ENCODE data around the gene MORC2.

The MORC2 gene

DNA sequence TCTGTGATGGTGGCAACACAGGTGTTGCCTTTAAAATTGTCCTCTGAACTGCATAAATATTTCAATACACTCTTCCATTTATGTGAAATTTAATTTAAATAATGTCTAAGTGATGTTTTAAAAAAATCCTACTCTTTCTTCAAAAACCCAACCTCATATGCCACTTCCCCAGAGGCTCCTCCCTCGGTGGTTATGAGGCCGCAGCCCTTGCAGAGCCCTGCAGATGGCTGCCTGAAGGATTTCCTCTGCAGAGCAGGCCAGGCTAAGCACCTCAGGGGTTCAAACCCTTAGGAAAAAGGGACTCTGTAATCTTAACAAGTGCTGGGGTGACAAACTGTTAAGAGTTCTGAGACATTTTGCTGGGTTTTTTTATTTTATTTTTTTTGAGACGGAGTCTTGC lies 25.2 kb downstream of the MORC2 start:
- Mint-ChIP-seq H3K27me3 (ENCODE audit: low read depth) (no peaks in the 10 kb centered on the region), H3K4me3 (no peak overlapping the region), H3K9me3 (no peaks in the 10 kb centered on the region), H3K4me1 (no peaks in the 10 kb centered on the region), H3K27ac (no peak overlapping the region), H3K36me3 (ENCODE audit: low read depth) (peaks cover 71% of the 10 kb centered on the region)
- TF ChIP-seq, protein P1, sequence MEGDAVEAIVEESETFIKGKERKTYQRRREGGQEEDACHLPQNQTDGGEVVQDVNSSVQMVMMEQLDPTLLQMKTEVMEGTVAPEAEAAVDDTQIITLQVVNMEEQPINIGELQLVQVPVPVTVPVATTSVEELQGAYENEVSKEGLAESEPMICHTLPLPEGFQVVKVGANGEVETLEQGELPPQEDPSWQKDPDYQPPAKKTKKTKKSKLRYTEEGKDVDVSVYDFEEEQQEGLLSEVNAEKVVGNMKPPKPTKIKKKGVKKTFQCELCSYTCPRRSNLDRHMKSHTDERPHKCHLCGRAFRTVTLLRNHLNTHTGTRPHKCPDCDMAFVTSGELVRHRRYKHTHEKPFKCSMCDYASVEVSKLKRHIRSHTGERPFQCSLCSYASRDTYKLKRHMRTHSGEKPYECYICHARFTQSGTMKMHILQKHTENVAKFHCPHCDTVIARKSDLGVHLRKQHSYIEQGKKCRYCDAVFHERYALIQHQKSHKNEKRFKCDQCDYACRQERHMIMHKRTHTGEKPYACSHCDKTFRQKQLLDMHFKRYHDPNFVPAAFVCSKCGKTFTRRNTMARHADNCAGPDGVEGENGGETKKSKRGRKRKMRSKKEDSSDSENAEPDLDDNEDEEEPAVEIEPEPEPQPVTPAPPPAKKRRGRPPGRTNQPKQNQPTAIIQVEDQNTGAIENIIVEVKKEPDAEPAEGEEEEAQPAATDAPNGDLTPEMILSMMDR (IDR thresholded peaks at IDR 0.05; ENCODE audit: unreplicated experiment in 3 of 3): no peak

DNA sequence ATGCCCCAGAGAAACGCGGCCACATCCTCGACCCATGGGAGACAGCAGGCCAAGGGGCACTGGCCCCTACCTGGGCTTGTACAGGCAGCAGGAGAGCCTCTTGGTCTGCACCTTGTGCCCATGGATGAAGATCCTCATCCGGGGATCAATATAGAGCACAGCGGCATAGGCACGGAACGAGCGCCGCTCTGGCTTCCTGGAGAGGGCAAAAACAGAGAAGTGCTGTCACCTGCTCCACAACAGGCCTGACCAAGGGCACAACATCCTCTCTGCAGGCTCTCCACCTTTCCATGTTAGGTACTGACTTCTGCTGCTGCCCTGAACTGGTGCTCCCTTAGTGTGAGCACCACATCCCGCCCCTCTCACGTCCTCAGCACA lies 27.2 kb downstream of the MORC2 start:
- H3K9me3 Mint-ChIP-seq: no peaks in the 10 kb centered on the region
- H3K4me3 Mint-ChIP-seq: no peak overlapping the region
- no peak overlapping the region for H3K27ac Mint-ChIP-seq
- H3K4me1 Mint-ChIP-seq: no peaks in the 10 kb centered on the region
- H3K27me3 Mint-ChIP-seq (ENCODE audit: low read depth): no peaks in the 10 kb centered on the region
- peaks cover 81% of the 10 kb centered on the region for H3K36me3 Mint-ChIP-seq (ENCODE audit: low read depth)
- TF ChIP-seq, protein P1 (IDR thresholded peaks at IDR 0.05; ENCODE audit: unreplicated experiment in 3 of 3): no peak

GRCh38 chr22:30940685-30941362 lies 27.8 kb downstream of the MORC2 start:
- H3K27ac Mint-ChIP-seq: no peak overlapping the region
- H3K27me3 Mint-ChIP-seq (ENCODE audit: low read depth): no peaks in the 10 kb centered on the region
- TF ChIP-seq, protein P1 (IDR thresholded peaks at IDR 0.05; ENCODE audit: unreplicated experiment in 3 of 3): no peak
- H3K9me3 Mint-ChIP-seq: no peaks in the 10 kb centered on the region
- no peaks in the 10 kb centered on the region for H3K4me1 Mint-ChIP-seq
- H3K4me3 Mint-ChIP-seq: no peak overlapping the region
- peaks cover 81% of the 10 kb centered on the region for H3K36me3 Mint-ChIP-seq (ENCODE audit: low read depth)

DNA sequence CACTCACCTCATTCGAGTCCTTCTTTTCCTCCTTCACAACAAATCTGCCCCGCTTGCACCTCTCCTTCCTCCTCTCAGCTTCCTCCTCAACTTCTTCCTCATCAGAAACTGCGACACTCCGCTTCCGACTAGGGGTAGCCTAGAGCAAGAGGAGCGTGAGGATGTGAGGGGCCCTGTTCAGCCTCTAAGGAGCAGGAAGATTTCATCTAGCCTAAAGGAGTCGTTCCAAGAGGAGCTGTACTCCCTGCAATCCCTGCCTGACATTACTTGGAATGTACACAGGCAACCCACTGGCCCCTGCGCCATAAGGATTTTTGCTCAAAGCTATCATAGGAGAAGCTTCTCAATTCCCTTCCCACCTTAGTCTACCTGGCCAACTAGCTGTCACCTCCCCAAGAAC lies 34.5 kb downstream of the MORC2 start:
- no peak overlapping the region for H3K27ac Mint-ChIP-seq
- H3K4me1 Mint-ChIP-seq: peaks cover 7% of the 10 kb centered on the region
- peaks cover 78% of the 10 kb centered on the region for H3K36me3 Mint-ChIP-seq (ENCODE audit: low read depth)
- TF ChIP-seq, protein P1 (IDR thresholded peaks at IDR 0.05; ENCODE audit: unreplicated experiment in 3 of 3): no peak
- H3K4me3 Mint-ChIP-seq: no peak overlapping the region
- no peaks in the 10 kb centered on the region for H3K27me3 Mint-ChIP-seq (ENCODE audit: low read depth)
- no peaks in the 10 kb centered on the region for H3K9me3 Mint-ChIP-seq

- peaks cover 77% of the 10 kb centered on the region for H3K36me3 Mint-ChIP-seq (ENCODE audit: low read depth)
- peaks cover 7% of the 10 kb centered on the region for H3K4me1 Mint-ChIP-seq
- no peak overlapping the region for H3K4me3 Mint-ChIP-seq
- no peaks in the 10 kb centered on the region for H3K9me3 Mint-ChIP-seq
- TF ChIP-seq, protein P1 (IDR thresholded peaks at IDR 0.05; ENCODE audit: unreplicated experiment in 3 of 3): no peak
- H3K27me3 Mint-ChIP-seq (ENCODE audit: low read depth): no peaks in the 10 kb centered on the region
- no peak overlapping the region for H3K27ac Mint-ChIP-seq
Observed at GRCh38 chr22:30933457-30933856, 35.1 kb downstream of the MORC2 start.

GRCh38 chr22:30932661-30933060 lies 35.9 kb downstream of the MORC2 start:
- H3K4me1 Mint-ChIP-seq: peaks cover 7% of the 10 kb centered on the region
- no peaks in the 10 kb centered on the region for H3K9me3 Mint-ChIP-seq
- H3K27me3 Mint-ChIP-seq (ENCODE audit: low read depth): no peaks in the 10 kb centered on the region
- H3K4me3 Mint-ChIP-seq: no peak overlapping the region
- no peak overlapping the region for H3K27ac Mint-ChIP-seq
- TF ChIP-seq, protein P1 (IDR thresholded peaks at IDR 0.05; ENCODE audit: unreplicated experiment in 3 of 3): no peak
- H3K36me3 Mint-ChIP-seq (ENCODE audit: low read depth): peaks cover 80% of the 10 kb centered on the region

Measured in nephron (organoid).